HTERT RPE-1 (cell line): ENCODE measurements around the gene HVCN1.
"Not testable (repeated sequence)": the region's sequence is repeated elsewhere in the genome, so short reads cannot be mapped to it uniquely, and the experiment has no call there.

Experiments used
- in situ Hi-C: fragments of 300-500 bp; cut with MboI; formaldehyde crosslinking; loops from 4 replicates; pipeline ENCODE4 v1.14.3; 2020; ENCODE audit warnings: low sequenced_read_pairs

Gene HVCN1

DNA sequence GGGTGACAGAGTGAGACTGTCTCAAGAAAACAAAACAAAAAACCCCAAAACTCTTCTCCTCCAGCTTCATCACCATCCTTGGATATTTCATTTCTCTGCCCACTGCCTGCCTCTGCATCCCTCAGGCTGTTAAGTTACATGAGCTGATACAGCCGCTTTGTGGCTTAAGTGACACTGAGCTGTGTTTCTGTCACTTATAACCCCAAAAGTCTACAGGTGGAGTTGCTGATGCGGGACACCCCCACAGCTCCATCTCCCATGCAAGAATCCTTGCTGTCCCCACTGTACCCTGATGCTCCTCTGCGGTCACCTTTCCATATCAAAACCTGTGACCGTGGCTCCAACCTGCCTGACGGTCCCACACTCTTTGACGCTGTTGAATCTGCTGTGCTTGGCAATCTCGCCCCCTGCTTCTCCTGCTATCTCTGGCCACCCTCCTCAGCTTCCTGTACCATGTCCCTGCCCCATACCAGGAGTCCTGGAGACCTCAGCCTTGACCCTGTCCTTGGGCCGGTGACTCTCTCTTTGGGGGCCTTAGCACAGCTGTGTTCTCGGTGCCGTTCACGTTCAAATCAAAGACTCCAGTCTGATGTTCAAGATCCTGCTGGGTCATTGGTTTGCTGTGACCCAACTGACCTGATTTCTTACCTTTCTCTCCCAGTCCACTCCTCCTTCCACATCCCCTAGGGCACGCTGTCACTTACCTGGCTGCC is 20.3 kb downstream of the HVCN1 start:
- in situ Hi-C loops, result no loop called here

DNA sequence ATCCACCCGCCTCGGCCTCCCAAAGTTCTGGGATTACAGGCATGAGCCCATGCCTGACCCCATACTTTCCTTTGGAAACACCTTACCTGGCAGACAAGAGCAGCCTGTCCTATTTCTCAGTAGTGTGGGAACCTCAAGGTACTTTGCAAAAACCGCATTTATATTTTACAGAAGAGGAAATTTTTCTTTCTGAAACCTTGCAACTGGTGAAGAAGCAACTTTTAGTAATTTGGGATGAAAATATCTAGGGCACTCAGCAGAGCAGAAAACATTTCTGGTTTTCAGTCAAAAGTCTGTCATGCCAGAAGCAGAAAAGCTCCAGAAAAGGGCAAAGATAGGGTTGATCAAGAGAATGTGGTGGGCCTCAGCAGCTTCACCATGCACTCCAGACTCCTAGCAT is 21.2 kb downstream of the HVCN1 start:
- in situ Hi-C loops, result no loop called here

DNA sequence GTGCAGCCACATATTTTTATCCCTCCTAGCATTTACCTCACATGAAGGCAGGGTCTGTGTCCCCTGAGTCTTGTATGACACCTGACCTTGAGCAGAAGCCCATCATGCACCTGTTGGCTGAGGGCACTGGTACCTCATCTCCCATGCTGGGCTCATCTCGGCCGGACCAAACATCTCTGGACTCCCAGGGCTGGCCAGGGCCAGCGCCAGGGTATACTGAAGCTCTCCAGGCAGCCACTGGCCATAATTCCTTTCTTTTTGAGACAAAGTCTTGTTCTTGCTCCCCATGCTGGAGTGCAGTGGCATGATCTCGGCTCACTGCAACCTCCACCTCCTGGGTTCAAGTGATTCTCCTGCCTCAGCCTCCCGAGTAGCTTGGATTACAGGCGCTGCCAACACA is 22.0 kb downstream of the HVCN1 start:
- in situ Hi-C loops, result no loop called here

DNA sequence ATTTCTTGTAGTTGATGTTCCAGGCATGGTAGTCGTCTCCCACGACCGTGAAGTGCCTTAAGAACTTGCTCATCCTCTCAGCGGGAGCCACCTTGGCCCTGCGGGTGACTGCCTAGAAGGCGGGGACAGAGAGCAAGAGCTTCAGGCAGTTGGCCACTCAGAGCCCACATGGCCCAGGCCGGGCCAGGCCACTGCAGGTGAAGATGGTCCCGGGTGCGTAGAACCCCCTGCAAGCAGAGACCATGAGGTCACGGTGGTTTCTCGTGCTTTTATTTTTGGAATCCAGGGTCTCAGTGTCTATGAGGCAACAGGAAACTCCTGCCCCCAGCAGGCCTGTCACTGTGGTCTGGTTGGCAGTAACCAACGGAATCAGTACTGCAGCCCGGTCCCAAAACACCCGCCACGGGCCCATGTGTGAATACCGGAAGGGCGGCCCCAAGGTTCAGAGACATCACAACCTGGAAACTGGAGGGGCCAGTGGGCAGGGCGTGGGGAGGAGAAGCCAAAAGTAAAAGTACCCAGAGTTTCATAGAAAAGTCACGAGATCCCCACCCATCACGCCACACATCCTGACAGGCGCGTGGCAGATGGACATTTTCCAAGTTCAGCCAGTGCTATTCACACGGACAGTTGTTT is 27.5 kb downstream of the HVCN1 start:
- in situ Hi-C loops, result no loop called here

DNA sequence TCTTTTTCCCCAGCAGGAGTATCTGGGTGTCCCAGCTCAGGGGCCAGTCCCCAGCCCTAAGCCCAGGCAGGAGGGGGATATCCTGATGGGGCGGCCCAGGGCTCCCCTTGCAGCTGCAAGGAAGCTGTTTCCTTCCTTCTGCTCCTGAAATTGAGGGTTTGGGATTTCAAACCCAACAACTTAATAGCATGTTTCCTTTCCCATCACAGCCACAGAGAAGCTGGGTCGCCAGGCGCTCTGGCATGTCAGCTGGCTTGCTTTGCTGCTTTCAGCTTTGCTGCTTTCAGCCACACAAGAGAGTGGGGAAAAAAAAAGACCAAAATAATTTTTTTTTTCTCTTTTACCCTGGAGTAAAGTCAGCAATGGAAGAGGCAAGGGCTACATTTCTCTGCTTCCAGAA is 30.0 kb downstream of the HVCN1 start:
- in situ Hi-C loops, result no loop called here

GRCh38 chr12:110658242-110658641 is 30.7 kb downstream of the HVCN1 start:
- in situ Hi-C loops, result no loop called here

DNA sequence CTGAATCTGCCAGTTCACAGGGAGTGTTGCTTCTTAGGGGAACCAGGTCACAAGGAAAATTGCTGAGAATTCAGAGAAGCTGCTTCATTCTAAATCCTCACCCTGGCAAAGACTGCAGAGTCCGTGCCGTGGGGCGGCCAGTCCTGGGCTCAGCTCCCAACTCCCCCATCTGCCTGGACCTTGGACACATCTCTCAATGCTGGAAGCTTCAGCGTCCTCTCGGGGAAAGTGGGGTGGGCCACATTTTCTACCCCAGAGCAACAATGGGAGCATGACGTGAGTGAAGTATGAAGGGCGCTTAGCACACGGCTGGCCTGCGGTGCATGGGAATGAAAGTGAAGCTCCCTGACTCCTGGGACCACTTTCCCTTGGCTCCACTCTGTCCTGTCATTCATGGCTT is 31.2 kb downstream of the HVCN1 start:
- in situ Hi-C loops, result no loop called here

DNA sequence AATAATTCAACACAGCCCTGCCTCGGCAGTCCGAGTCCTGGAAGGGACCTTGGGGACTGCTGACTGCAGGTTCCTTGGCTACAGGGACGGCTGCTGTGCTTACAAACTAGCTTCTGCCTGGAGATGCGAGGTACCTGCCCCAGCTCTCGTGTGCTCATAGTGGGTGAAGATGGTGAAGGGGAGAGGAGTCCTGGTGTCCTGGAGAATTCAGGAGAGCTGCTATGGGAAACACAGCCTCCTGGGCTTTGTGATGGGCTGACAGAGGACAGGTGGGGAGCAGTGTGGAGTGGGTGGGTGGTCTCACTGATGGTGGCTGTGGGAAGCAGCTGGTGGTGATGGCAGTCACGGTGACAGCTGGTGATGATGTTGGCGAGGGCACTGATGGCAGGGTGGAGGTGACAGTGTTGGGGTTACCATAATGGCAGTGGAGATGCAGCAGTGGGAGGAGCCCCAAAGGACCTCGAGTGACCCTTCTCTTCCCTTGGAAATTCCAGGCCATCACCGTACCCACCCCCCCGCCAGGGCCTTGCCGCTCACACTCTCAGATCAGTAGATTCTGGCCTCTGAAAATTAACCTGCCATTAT is 32.8 kb downstream of the HVCN1 start:
- in situ Hi-C loops, result no loop called here

- in situ Hi-C loops, result not testable (repeated sequence)
These were observed 34.7 kb downstream of the HVCN1 start for GRCh38 chr12:110654238-110654637.

DNA sequence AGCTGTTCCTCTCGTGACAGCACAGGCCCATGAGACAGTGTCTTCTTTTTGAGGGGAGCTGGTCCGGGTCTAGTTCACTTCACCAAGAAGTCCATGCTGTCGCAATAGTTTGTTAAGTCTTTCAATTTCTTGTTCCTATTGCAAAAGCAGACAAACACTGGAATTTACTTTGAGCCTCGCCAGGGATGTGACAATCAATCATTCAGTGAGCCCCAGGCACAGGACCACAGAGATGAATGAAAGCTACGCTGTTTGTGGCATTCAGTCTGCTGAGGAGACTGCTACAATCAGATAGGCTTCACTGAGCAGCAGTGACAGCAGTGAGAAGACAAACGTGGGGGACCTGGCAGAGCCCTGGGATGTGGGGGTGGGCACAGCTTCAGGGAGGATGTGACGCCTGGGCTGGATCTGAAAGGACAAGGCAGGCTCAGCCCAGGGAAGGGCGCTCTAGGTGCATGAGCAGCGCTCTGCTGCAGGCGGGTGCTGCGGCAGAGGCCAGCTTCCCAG is 39.5 kb downstream of the HVCN1 start:
- in situ Hi-C loops, result no loop called here

- in situ Hi-C loops, result no loop called here
These were observed 41.3 kb downstream of the HVCN1 start for GRCh38 chr12:110647631-110648040.

DNA sequence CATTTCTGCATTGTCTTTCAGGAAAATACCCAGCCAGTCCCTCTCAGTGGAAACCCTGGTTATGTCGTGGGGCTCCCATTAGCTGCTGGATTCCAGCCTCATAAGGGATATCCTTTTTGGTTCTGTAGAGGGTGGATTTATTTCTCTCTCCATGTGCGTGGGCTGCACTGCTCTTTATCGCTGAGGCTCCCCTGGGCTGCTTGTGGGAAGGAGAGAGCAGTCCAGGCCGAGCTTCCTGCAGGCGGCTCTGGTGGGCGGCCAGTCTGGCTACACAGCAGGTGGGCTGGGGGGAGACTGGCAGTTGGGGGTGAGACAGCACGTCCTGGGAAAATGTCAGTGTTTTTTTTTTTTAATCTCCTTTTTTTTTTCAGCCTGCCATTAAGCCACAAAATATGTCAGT is 47.4 kb downstream of the HVCN1 start:
- in situ Hi-C loops, result no loop called here

DNA sequence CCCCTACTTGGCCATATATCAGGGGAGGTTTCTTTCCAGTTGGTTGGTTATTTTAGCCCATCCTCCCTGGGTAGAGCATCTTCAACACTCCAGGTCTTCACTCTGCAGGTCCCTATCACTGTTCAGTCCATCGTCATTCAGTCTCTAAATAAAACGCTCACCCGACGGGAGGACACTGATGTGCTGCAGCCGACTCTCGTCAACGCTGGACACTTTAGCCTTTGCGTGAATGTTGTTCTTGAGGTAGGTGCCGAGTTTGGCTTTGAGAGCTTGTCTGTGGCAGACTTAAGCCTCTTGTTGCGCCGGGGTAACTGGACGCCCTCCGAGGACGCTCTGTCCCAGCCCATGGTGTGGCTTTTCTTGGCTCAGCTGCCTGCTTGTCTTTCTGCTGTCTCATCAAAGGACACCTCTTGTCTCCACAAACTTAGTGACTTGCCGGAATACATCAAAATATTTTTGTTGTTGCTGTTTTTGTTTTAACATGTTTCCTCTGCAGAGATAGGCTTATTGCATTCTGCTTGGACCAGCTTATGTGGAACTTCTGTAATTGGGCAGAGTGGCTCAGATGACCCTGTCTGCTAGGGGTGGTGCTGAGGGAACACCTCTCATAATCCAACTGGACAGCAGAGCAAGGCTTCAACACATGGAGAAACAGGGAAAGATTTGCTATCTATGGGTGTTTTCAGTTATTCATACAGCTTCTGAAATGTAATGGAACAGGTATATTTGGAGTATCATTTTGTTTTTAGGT is 48.5 kb downstream of the HVCN1 start:
- in situ Hi-C loops, result no loop called here

DNA sequence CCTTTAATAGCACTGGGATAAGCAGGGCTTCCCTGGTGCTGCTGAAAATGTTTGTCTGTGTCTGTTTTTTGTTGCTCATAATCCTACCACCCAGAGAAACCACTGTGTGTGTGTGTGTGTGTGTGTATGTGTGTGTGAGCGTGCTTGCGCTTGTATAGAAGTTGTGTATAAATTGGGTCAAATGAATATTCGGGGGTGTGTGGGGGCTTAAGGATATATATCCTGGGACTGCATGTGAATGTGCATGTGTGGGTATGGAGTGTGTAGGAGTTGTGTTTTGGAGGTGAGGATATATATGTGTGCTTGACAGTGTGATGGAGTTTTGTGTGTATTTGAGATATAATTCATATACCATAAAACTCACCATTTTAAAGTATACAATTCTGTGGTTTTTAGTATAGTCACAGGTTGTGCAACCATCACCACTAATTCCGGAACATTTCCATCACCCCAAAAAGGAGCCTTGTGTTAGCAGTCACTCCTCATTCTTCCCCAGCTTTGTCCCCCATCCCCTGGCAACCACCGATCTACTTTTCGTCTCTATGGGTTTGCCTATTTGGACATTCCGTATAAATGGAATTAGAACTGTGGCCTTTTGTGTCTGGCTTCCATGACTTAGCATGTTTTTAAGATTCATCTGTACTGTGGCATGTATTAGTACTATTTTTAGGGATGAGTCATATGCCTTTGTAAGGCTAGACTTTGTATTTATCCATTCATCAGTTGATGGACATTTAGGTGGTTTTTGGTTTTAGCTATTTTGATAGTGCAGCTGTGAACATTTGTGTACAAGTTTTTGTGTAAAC is 49.4 kb downstream of the HVCN1 start:
- in situ Hi-C loops, result no loop called here

GRCh38 chr12:110638796-110639195 is 50.1 kb downstream of the HVCN1 start:
- in situ Hi-C loops, result no loop called here

DNA sequence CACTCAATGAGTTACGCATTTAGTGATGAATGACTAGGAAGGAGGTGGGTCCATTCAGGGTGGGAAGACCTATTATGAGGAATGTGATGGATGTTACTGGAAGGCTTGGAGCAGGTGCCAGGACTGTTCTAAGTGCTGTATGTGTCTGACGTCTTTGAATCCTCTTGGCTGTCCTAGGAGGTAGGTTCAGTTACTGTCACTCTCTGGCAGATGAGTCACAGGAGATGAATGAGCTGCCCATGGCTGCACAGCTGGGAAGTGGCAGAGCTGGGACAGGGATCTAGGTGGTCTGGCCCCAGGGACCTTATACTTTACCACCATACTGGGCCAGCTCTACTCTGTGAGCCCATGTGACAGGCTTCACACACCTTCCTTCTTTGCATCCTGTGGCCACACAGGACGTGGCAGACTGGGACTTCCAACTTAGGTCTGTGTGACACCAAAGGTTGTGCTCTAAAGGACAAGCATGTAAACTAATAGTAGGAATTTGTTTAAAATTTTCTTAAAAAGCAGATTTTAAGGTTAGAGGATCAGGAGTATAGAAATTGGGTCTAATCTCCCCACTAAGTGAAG is 51.0 kb downstream of the HVCN1 start:
- in situ Hi-C loops, result no loop called here

- in situ Hi-C loops, result no loop called here
These were observed 52.4 kb downstream of the HVCN1 start for GRCh38 chr12:110636516-110636915.

DNA sequence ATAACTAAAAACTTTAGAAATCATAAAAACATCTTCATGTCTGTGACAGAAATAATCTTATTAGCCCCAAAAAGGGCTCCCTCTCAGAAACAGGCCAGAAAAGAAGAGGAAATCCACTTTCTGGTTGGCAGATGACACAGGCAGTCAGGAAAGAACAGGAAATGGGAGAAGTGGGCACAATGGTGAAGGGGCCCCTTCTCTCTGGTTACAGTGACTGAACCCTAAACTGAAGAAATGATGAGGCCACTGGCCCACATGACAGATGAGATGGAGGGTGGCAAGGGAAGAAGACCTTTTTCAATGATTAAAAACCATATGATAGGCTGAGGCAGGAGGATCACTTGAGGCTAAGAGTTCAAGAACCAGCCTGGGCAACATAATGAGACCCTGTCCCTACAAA is 53.9 kb downstream of the HVCN1 start:
- in situ Hi-C loops, result no loop called here

GRCh38 chr12:110627500-110628195 is 61.3 kb downstream of the HVCN1 start:
- in situ Hi-C loops, result no loop called here

- in situ Hi-C loops, result no loop called here
These were observed 66.3 kb downstream of the HVCN1 start for GRCh38 chr12:110622582-110622981.
